Cardiac atrium fibroblast (primary cell): ENCODE data around the gene EEF1A2. TPM values are rescaled to one million over a fixed set of nuclear protein-coding genes. Genes with fewer than 3 reads are reported as not detected.

Source experiments
- total RNA-seq: library from RNA; depleted of rRNA; stranded (reverse); fragments of >200 nt; gene quantifications from 2 replicates; pipeline ENCODE4 v1.2.3, GENCODE V29; 2015

The EEF1A2 gene
- total RNA-seq: 2.4 and 2.5 TPM in 2 replicates

DNA sequence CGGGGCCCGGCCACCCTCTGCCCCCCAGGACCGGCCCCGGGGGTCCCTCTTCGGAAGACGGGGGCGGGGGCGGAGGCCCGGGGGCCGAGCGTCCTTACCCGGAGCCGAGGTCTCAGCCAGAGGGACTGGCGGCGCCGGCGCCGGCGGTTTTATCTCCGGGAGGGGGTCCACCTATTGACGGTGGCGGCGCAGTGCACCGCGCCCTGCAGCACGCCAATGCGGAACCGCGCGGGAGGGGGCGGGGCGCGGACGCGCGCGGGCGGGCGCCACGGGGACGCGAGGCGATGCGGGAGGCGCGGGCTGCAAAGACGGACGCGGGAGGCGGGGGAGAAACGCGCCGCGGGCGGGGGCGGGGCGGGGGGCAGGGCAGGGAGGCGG is at the start of gene EEF1A2:
TSS of gene EEF1A2 (minus strand) at position 124 of the 378 bp plus-strand sequence. CDS start 1,320 bp downstream, outside the sequence.

DNA sequence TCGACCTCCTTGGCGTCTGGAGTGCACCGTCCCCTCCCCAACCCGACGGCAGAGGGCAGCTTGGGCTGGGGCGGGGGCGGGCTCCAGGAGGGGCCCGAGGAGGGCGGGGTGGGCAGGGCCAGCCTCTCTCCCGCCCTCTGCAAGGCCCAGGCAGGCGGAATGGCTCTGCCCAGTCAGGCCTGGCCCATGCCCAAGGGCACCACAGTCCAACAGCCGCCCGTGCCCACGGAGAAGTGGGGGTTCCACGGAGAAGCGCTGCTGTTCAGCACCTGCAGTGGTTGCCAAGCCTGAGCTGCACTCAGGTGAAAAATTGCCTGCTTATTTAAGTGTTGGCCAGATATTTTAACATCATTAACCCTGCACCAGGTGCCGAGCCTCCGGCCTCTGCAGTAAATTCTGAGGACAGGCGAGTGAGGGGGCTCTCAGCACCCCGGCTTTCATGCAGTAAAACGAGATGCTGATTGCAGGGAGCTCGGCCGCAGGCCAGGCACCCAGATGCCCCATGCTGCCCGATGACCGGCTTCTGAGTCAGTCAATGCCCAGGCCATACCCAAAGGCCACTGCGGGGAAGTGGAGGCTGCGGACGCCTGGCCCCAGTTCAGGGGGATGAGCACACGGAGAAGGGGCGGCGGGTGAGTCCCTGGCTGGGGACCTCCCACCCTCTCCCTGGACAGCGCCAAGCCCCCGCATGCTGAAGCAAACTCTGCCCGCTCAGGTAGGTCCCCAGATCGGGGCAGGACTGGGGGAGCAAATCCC is 49.0 kb upstream of the EEF1A2 start, which contains the start of gene SRMS:
TSS of gene SRMS (minus strand) at position 25 of the 756 bp plus-strand sequence. CDS start 286 bp downstream, outside the sequence.

DNA sequence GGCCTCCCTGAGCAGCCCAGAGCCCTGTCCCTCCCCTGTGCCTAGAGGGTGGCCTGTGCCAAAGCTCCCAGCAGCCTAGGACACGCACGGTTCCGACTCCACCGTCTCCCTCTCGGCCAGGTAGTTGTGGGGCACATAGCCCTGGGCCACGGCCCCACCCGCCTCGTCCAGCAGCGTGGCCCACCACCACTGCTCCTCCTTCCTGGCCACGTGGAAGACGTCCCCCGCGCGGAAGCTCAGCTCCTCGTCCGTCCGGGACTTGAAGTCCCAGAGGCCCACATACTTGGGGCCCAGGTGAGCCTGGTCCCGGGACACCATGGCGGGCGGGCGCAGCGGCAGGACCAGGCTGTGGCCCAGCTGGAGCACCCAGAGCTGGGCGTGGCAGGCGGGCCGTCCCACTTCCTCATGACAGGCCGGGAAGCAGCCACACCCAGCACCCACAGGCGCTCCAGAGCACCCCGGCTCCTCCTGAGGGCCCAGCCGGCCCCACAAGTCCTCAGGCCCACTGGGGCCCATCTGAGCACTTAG is 38.2 kb upstream of the EEF1A2 start, which contains the start of gene PTK6:
TSS of gene PTK6 (minus strand) at position 380 of the 528 bp plus-strand sequence. CDS start at position 318, 62 bp downstream.

DNA sequence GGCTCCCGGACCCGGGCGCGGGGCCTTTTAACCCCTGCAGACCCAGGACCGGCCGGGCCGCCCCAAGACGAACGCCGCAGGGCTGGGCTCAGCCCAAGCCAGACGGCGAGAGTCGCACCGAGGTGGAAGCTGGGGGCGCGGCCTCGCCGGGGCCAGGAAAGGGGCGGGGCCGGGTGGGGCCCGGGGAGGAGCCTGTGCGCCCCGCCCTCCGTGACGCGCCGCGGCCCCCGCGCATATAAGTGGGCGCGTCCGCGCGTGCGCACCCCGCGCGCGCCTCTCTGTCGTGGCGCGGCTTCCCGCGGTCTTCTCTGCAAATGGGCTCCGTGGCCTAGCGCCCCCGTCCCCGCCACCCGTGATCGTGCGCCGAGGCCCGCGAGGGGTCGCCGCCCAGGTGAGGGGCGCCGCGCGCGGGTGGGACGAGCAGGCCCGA is 21.6 kb upstream of the EEF1A2 start, which contains the start of gene PPDPF:
TSS of gene PPDPF (plus strand) at position 262 of the 430 bp plus-strand sequence. CDS start 544 bp downstream, outside the sequence.

DNA sequence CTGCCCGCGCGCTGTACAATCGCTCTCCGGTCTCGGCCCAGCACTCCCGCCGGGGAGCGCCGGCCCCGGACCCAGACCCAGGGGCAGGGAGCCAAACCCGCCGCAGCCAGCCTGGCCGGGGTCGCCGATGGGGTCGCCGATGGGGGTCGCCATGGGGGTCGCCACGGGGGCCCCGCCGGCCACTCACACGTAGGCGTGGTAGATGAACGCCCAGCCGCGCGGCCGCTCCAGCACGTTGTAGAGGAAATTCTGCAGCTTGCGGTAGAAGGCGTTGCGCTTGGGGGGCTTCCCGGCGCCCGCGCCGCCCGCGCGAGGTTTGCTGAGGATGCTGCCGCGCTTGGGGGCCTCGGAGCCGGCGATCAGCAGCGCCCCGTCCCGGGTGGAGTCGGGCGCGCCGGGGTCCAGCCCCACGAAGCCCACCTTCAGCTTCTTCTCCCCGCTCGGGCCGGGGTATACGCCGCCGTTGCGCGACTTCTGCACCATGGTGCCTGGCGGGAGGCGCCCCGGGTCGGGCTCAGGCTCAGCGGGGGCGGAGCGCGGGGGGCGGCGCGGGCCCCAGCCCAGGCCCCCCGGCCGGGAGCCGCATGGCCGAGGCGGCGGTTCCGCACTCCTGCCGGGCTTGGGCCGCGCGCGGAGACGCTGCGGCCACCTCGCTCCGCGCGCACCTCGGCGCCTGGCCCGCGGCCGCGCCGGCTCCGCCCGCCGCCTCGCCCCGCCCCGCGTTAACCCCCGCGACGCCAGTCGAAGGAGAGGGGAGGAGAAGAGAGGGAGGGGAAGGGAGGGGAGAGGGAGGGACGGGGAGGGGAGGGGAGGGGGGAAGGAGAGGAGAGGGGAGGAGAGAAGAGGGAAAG is 26.7 kb downstream of the EEF1A2 start, which contains the start of gene KCNQ2:
TSS of gene KCNQ2 (minus strand) at position 675 of the 851 bp plus-strand sequence. CDS start at position 483, 192 bp downstream.

Other genes with a start within 250 kb of the EEF1A2 start
- not detected in 2 replicates for gene NKAIN4, start 244.6 kb downstream of the EEF1A2 start, total RNA-seq
- 77.6 and 119 TPM in 2 replicates for gene ARFGAP1, start 226.3 kb downstream of the EEF1A2 start, total RNA-seq
- gene COL20A1, start 205.9 kb downstream of the EEF1A2 start, total RNA-seq: not detected in 2 replicates
- not detected in 2 replicates for gene CHRNA4, start 137.7 kb downstream of the EEF1A2 start, total RNA-seq
- gene KCNQ2, start 26.4 kb downstream of the EEF1A2 start, total RNA-seq: not detected in 2 replicates
- 136 and 228 TPM in 2 replicates for gene PPDPF, start 21.7 kb upstream of the EEF1A2 start, total RNA-seq
- gene PTK6, start 38.3 kb upstream of the EEF1A2 start, total RNA-seq: not detected in 2 replicates
- not detected in 2 replicates for gene SRMS, start 48.7 kb upstream of the EEF1A2 start, total RNA-seq
- gene FNDC11, start 55.1 kb upstream of the EEF1A2 start, total RNA-seq: 0.16 and 0.36 TPM in 2 replicates
- gene HELZ2, start 75.2 kb upstream of the EEF1A2 start, total RNA-seq: 24.0 and 33.4 TPM in 2 replicates
- gene GMEB2, start 128.0 kb upstream of the EEF1A2 start, total RNA-seq: 6.8 and 12.5 TPM in 2 replicates
- gene STMN3, start 154.3 kb upstream of the EEF1A2 start, total RNA-seq: 38.6 and 51.4 TPM in 2 replicates
- 7.1 and 9.6 TPM in 2 replicates for gene RTEL1, start 159.2 kb upstream of the EEF1A2 start, total RNA-seq
- gene TNFRSF6B, start 197.6 kb upstream of the EEF1A2 start, total RNA-seq: 1.8 and 5.8 TPM in 2 replicates
- 37.3 and 38.5 TPM in 2 replicates for gene ARFRP1, start 208.9 kb upstream of the EEF1A2 start, total RNA-seq
- gene ZGPAT, start 209.0 kb upstream of the EEF1A2 start, total RNA-seq: 23.8 and 24.5 TPM in 2 replicates
- gene LIME1, start 237.6 kb upstream of the EEF1A2 start, total RNA-seq: 3.8 and 7.3 TPM in 2 replicates
- 36.9 and 58.5 TPM in 2 replicates for gene SLC2A4RG, start 240.7 kb upstream of the EEF1A2 start, total RNA-seq